ENCODE measurements around the gene MARK2.

The MARK2 gene

DNA sequence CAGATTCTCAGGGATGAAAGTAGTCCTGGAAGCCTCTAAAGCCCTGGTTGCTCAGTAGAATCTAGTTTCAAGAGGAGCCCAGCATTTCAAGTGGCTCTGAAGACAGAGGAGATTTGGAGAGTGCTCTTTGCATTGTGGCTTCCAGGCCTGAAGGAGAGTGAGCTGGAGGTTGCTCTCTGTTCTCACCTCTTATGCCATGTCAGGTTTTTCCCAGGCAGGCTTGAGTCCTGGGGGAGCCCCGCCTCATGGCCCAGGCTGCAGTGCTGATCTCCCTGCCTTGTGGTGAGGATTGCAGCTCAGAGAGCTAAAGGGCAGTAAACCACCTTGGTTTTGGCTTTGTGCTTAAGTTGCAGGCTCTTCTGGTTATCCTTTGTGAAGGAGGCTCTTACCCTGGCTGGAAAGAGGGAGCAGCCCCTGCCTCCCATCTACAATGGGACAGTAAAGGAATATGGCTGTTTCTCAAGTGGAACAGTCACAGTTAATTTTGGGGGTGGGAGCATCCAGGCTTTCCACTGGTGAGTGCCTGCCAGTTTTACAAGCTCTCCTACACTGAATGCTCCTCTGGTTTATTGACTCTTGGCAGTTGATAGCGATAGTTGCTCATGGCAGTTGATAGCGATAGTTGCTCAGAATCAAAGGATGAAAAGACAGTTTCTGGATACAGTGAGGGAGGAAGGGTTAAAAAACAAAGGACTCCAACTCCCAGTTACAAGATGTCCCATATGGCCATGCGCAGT, 45.5 kb downstream of the MARK2 start:
- DNase-seq: no peak
- Histone ChIP-seq H3K4me3 (ENCODE audit: low read depth, low read length) (no peak overlapping the region), H3K9me3 (no peaks in the 10 kb centered on the region), H3K36me3 (no peaks in the 10 kb centered on the region), H3K27me3 (no peaks in the 10 kb centered on the region), H3K4me1 (no peaks in the 10 kb centered on the region; the same call in 1 of the 2 replicates)
- TF ChIP-seq, protein P1, sequence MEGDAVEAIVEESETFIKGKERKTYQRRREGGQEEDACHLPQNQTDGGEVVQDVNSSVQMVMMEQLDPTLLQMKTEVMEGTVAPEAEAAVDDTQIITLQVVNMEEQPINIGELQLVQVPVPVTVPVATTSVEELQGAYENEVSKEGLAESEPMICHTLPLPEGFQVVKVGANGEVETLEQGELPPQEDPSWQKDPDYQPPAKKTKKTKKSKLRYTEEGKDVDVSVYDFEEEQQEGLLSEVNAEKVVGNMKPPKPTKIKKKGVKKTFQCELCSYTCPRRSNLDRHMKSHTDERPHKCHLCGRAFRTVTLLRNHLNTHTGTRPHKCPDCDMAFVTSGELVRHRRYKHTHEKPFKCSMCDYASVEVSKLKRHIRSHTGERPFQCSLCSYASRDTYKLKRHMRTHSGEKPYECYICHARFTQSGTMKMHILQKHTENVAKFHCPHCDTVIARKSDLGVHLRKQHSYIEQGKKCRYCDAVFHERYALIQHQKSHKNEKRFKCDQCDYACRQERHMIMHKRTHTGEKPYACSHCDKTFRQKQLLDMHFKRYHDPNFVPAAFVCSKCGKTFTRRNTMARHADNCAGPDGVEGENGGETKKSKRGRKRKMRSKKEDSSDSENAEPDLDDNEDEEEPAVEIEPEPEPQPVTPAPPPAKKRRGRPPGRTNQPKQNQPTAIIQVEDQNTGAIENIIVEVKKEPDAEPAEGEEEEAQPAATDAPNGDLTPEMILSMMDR (IDR thresholded peaks at IDR 0.05; ENCODE audit: low read depth, low read length): no peak

DNA sequence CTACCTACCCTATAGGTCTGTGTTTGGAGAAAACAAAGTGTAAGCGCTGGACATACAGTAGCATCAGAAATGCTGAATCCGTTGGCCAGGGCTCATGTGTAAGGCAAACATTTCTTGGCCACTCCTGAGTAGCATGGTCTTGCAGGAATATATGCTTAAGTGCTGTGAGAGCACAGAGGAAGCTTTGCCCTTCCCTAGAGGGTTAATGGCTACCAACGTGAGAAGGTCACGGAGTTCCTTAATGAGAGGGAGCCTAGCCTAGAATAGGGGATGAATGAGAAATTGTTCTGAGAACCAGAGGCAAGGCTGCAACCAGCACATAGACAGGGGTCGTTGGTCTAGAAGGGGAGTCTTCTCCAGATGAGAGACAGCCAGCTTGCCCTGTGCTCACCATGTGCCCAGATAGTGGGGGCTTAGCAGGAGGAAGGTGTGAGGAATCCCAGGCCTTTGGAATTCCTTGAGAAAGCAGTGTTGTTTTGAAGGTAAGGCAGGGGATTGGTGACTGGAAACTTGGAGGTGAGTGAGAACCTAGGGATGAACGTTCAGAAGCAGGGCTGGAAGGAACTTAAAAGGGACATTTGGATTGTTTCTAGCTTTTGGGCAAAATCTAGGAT, 48.6 kb downstream of the MARK2 start:
- no peak for DNase-seq
- H3K4me1 ChIP-seq: no peaks in the 10 kb centered on the region; the same call in 1 of the 2 replicates
- H3K4me3 ChIP-seq (ENCODE audit: low read depth, low read length): no peak overlapping the region
- TF ChIP-seq, protein P1 (IDR thresholded peaks at IDR 0.05; ENCODE audit: low read depth, low read length): no peak
- no peaks in the 10 kb centered on the region for H3K9me3 ChIP-seq
- no peaks in the 10 kb centered on the region for H3K36me3 ChIP-seq
- no peaks in the 10 kb centered on the region for H3K27me3 ChIP-seq

DNA sequence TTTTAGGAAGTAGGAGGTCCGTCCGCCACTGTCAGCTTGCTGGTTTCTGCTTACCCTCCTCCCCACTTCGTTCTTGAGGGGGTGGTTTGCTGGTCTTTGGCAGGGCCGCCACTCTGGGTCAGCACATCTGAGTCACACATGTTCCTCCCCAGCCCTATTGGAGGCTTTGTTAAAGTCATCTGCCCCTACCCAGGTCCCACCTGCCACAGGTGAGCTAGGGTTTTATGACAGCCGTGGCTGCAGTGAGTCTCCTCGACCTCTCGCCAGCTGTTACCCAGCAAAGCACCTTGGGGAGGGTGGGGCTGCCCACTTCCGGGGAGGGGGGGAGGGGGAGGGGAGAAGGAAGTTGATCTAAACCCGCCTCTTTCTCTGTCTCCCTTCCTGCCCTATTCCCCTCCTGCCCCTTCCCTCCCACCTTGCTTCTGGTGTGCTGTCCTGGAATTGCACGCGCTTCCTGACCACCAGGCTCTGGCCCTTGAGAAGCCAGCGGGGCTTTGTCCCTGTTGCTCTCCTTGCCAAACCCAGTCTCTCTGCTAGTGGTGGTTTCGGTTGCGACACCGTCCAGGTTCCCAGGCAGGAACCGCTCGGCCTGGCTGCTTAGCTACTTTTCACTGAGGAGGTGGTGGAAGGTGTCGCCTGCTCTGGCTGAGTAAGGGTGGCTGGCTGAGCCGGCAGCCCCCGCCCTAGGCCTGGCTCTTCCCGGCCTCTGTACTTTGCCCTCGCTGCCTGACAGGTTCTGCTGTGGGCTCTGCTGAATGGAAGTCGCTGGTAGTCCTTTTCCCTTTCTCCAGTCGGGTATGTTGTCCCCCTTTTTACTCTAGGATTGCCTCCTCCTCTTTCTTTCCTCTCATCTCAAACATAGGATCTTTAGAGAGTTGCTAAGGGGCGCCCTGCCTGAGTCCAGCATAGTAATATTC, 49.5 kb downstream of the MARK2 start:
- no peaks in the 10 kb centered on the region for H3K9me3 ChIP-seq
- TF ChIP-seq, protein P1 (IDR thresholded peaks at IDR 0.05; ENCODE audit: low read depth, low read length): no peak
- H3K27me3 ChIP-seq: no peaks in the 10 kb centered on the region
- H3K4me3 ChIP-seq (ENCODE audit: low read depth, low read length): no peak overlapping the region
- H3K36me3 ChIP-seq: no peaks in the 10 kb centered on the region
- no peaks in the 10 kb centered on the region for H3K4me1 ChIP-seq
- DNase-seq: no peak

DNA sequence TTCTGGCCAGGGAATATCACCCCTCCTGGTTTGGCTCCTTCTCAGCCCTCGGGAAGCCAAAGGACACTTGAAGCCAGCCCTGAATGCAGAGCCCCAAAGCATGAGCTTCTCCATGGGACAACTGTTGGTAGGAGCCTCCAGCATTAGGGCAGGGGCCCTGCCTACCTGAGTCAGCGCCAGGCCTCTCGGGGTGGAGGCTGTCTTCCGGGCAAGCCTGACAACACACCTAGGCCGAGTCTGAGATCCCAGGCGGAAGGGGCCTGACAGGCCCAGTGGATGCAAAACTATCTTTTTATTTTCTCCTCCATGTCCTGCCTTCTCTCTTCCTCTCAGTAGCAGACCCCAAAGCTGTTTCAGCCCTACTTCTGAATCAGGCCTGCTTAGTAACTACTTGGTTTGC, 50.4 kb downstream of the MARK2 start:
- Histone ChIP-seq H3K9me3 (no peaks in the 10 kb centered on the region), H3K36me3 (no peaks in the 10 kb centered on the region), H3K4me1 (no peaks in the 10 kb centered on the region), H3K4me3 (ENCODE audit: low read depth, low read length) (no peak overlapping the region), H3K27me3 (no peaks in the 10 kb centered on the region)
- TF ChIP-seq, protein P1 (IDR thresholded peaks at IDR 0.05; ENCODE audit: low read depth, low read length): no peak
- DNase-seq: no peak

DNA sequence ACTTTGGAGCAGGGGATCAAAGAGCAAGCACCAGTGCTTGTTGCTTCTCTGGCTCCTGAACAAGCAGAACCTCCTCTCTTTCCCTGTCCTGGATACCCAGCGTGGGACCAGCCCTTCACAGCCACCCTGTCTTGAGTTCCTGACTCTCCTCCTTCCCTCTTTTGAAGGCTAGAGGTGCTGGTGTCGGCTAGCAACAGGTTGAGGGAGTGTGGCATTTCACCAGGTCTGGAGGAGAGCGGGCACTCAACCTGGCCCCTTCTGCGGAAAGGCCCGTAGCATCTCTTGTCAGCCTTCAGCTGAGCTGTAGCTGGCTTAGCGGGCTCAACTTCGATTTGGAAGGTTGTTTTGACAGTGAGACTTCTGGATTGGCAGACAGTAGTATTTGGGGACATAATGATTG, 51.5 kb downstream of the MARK2 start:
- TF ChIP-seq, protein P1 (IDR thresholded peaks at IDR 0.05; ENCODE audit: low read depth, low read length): no peak
- H3K27me3 ChIP-seq: no peaks in the 10 kb centered on the region
- H3K4me3 ChIP-seq (ENCODE audit: low read depth, low read length): no peak overlapping the region
- no peak for DNase-seq
- no peaks in the 10 kb centered on the region for H3K36me3 ChIP-seq
- no peaks in the 10 kb centered on the region for H3K4me1 ChIP-seq
- H3K9me3 ChIP-seq: no peaks in the 10 kb centered on the region

All from BE2C (cell line).